NCI-H2196 (cell line): ENCODE measurements around the gene DIS3L2.
A peak's percentile ranks its signal among the peaks of the same experiment; 100 is the strongest.

Experiments used
- DNase-seq: peaks from one replicate; lab custom pipeline; 2025; ENCODE audit not compliant: unreplicated experiment; lab: John Stamatoyannopoulos, UW

DIS3L2 gene

GRCh38 chr2:232340171-232340935, 378.8 kb downstream of the DIS3L2 start:
- DNase-seq, result no peak

GRCh38 chr2:232341061-232341738, 379.7 kb downstream of the DIS3L2 start:
- DNase-seq, result no peak

GRCh38 chr2:232341739-232342126, 380.2 kb downstream of the DIS3L2 start:
- DNase-seq, result no peak

- DNase-seq, result peak; percentile 65
Observed at GRCh38 chr2:232342635-232343565, 381.4 kb downstream of the DIS3L2 start.

GRCh38 chr2:232343821-232344220, 382.3 kb downstream of the DIS3L2 start:
- DNase-seq, result no peak

- no peak for DNase-seq
Observed at GRCh38 chr2:232345251-232345650, 383.7 kb downstream of the DIS3L2 start.

- DNase-seq, result no peak
Observed at GRCh38 chr2:232347369-232347768, 385.9 kb downstream of the DIS3L2 start.

- no peak for DNase-seq
Observed at GRCh38 chr2:232348936-232349335, 387.4 kb downstream of the DIS3L2 start.

- DNase-seq, result no peak
Observed at GRCh38 chr2:232349546-232349945, 388.0 kb downstream of the DIS3L2 start.

GRCh38 chr2:232349946-232350635, 388.6 kb downstream of the DIS3L2 start:
- DNase-seq, result no peak

- peak; percentile 28 for DNase-seq
Observed at GRCh38 chr2:232350804-232351685, 389.5 kb downstream of the DIS3L2 start.

GRCh38 chr2:232351686-232352510, 390.4 kb downstream of the DIS3L2 start:
- no peak for DNase-seq

GRCh38 chr2:232352511-232353091, 391.1 kb downstream of the DIS3L2 start:
- no peak for DNase-seq

- no peak for DNase-seq
Observed at GRCh38 chr2:232353096-232353495, 391.6 kb downstream of the DIS3L2 start.

- DNase-seq, result no peak
Observed at GRCh38 chr2:232353660-232354059, 392.1 kb downstream of the DIS3L2 start.

GRCh38 chr2:232354069-232354468, 392.6 kb downstream of the DIS3L2 start:
- no peak for DNase-seq

GRCh38 chr2:232361646-232362045, 400.1 kb downstream of the DIS3L2 start:
- DNase-seq, result no peak

- peak; percentile 14 for DNase-seq
Observed at GRCh38 chr2:232362174-232362900, 400.8 kb downstream of the DIS3L2 start.
